Measurements from ENCODE around the gene PRDX5.

DNA sequence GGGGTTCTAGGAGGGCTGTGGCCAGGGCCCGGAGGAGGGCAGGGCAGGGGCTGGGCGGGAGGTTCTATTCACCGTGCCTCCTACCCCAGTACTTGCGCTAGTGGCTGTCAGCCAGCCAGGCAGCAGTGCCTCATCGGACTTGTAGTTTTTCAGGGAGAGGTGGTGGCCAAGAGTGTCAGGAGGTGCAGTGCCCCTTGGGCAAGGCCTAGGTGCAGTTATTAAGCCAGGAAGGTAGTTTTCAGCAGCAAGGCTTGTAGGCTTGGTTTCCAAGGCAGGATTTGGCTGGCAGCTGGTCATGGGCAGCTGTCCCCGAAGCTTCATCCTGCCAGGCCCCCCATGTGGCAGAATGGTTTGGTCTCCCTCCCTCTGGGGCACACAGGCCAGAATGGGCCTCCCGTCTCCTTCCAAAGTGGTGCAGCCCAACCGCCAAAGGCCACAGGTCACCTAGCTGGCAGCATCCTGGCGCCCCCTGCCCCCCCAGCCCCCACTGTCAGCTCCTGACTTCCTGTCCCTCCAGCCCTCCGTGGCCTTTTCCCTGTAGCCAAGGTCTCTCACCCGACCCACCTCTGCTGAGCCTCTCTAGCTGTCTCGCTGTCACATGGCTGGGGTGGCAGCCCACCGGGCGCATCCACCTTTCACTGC lies 30.6 kb downstream of the PRDX5 start:
- no peak for TF ChIP-seq ZFP30 (CRISPR knock-in tag; IDR thresholded peaks at IDR 0.05)
- TF ChIP-seq RARB (CRISPR knock-in tag; IDR thresholded peaks at IDR 0.05) = no peak
- no peak for TF ChIP-seq OSR1 (CRISPR knock-in tag; IDR thresholded peaks at IDR 0.05)

Data from SK-N-SH treated with all-trans-retinoic acid at 6 μM for 48 hours (cell line).